Measurements from ENCODE around the gene RNF182. TPM values are rescaled to one million over a fixed set of nuclear protein-coding genes. Genes with fewer than 3 reads are reported as not detected.
"Not testable (repeated sequence)": the region's sequence is repeated elsewhere in the genome, so short reads cannot be mapped to it uniquely, and the experiment has no call there.

RNF182 gene
- total RNA-seq, 1 donor from 2014 or later = 3.0 TPM

GRCh38 chr6:14016432-14016831 is 91.7 kb downstream of the RNF182 start:
- intact Hi-C loops (cut with DNase I) = no loop called here
- Histone ChIP-seq H3K27ac (no peak overlapping the region), H3K36me3 (no peaks in the 10 kb centered on the region), H3K4me1 (no peaks in the 10 kb centered on the region), H3K4me3 (no peak overlapping the region), H3K9me3 (no peaks in the 10 kb centered on the region), H3K27me3 (no peaks in the 10 kb centered on the region)
- no peak for DNase-seq (ENCODE audit: low spot score in 2 of 2)
- TF ChIP-seq, protein P1, sequence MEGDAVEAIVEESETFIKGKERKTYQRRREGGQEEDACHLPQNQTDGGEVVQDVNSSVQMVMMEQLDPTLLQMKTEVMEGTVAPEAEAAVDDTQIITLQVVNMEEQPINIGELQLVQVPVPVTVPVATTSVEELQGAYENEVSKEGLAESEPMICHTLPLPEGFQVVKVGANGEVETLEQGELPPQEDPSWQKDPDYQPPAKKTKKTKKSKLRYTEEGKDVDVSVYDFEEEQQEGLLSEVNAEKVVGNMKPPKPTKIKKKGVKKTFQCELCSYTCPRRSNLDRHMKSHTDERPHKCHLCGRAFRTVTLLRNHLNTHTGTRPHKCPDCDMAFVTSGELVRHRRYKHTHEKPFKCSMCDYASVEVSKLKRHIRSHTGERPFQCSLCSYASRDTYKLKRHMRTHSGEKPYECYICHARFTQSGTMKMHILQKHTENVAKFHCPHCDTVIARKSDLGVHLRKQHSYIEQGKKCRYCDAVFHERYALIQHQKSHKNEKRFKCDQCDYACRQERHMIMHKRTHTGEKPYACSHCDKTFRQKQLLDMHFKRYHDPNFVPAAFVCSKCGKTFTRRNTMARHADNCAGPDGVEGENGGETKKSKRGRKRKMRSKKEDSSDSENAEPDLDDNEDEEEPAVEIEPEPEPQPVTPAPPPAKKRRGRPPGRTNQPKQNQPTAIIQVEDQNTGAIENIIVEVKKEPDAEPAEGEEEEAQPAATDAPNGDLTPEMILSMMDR (IDR thresholded peaks at IDR 0.05) = no peak

GRCh38 chr6:14016935-14017625 is 92.3 kb downstream of the RNF182 start:
- H3K4me1 ChIP-seq = no peaks in the 10 kb centered on the region
- TF ChIP-seq, protein P1 (IDR thresholded peaks at IDR 0.05) = no peak
- no peaks in the 10 kb centered on the region for H3K36me3 ChIP-seq
- intact Hi-C loops (cut with DNase I) = no loop called here
- no peaks in the 10 kb centered on the region for H3K27me3 ChIP-seq
- no peaks in the 10 kb centered on the region for H3K9me3 ChIP-seq
- no peak overlapping the region for H3K27ac ChIP-seq
- H3K4me3 ChIP-seq = no peak overlapping the region
- no peak for DNase-seq (ENCODE audit: low spot score in 2 of 2)

- TF ChIP-seq, protein P1 (IDR thresholded peaks at IDR 0.05) = no peak
- Histone ChIP-seq H3K9me3 (no peaks in the 10 kb centered on the region), H3K27ac (no peak overlapping the region), H3K27me3 (no peaks in the 10 kb centered on the region), H3K4me1 (no peaks in the 10 kb centered on the region), H3K36me3 (no peaks in the 10 kb centered on the region), H3K4me3 (no peak overlapping the region)
- DNase-seq (ENCODE audit: low spot score in 2 of 2) = no peak
- intact Hi-C loops (cut with DNase I) = no loop called here
These were observed 93.1 kb downstream of the RNF182 start for GRCh38 chr6:14017626-14018475.

GRCh38 chr6:14018559-14018958 is 93.8 kb downstream of the RNF182 start:
- H3K4me3 ChIP-seq; H3K27ac ChIP-seq; H3K36me3 ChIP-seq; intact Hi-C loops (cut with DNase I); H3K27me3 ChIP-seq; H3K9me3 ChIP-seq; H3K4me1 ChIP-seq; DNase-seq (ENCODE audit: low spot score in 2 of 2): not testable (repeated sequence)

DNA sequence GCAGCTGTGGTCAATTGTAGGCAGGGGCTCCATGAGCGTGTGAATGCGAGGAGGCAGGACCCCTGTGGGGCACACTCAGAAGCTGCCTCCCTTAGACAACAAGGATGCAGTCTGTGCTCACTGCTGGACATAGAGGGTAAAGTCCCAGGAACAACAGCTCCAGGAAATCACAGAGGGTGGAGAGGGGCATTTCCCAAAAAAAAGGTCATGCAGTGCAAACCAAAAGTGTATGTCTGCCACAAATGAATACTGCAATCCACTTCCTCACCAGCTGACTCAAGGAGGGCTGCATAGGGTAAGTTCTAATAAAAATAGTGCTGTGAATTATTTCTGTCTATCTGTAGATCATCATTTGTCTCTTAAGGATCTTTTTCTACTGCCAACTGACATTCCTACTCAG is 95.8 kb downstream of the RNF182 start:
- Histone ChIP-seq H3K4me1 (no peaks in the 10 kb centered on the region), H3K27me3 (no peaks in the 10 kb centered on the region), H3K4me3 (no peak overlapping the region), H3K36me3 (no peaks in the 10 kb centered on the region), H3K9me3 (no peaks in the 10 kb centered on the region), H3K27ac (no peak overlapping the region)
- TF ChIP-seq, protein P1 (IDR thresholded peaks at IDR 0.05) = no peak
- DNase-seq (ENCODE audit: low spot score in 2 of 2) = no peak
- intact Hi-C loops (cut with DNase I) = no loop called here

DNA sequence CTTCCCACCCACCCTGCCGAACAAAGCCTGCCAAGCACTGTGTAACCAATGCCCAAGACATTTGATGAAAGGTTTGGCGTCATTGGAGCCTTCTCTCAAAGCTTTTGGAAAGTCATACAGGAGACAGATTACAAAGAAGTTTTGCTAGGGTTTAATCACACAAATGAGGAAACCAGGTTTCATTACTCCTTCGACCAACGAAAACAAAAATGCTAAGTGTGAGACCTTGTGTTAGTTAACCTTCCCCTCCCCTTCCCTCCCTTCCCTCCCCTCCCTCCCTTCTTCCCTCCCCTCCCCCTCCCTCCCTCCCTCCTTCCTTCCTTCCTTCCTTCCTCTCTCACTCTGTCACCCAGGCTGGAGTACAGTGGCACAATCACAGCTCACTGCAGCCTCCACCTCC is 96.7 kb downstream of the RNF182 start:
- no peaks in the 10 kb centered on the region for H3K4me1 ChIP-seq
- H3K9me3 ChIP-seq = no peaks in the 10 kb centered on the region
- H3K27me3 ChIP-seq = no peaks in the 10 kb centered on the region
- TF ChIP-seq, protein P1 (IDR thresholded peaks at IDR 0.05) = no peak
- intact Hi-C loops (cut with DNase I) = no loop called here
- no peak for DNase-seq (ENCODE audit: low spot score in 2 of 2)
- H3K36me3 ChIP-seq = no peaks in the 10 kb centered on the region
- no peak overlapping the region for H3K4me3 ChIP-seq
- H3K27ac ChIP-seq = no peak overlapping the region
